ENCODE results near the gene DIO2.

GRCh38 chr14:80237143-80237542, 25.8 kb upstream of the DIO2 start:
- TF ChIP-seq CTCF (conservative IDR thresholded peaks at IDR 0.05; ENCODE audit: low read length) (no peak), EZH2phosphoT487 (IDR thresholded peaks at IDR 0.05; ENCODE audit: borderline replicate concordance) (no peak)
